PC-9 (cell line): ENCODE measurements around the gene IL22RA2. TPM values are rescaled to one million over a fixed set of nuclear protein-coding genes. Genes with fewer than 3 reads are reported as not detected.

Experiments used
- BruUV-seq: library from RNA; stranded (reverse); fragments of 400-500 nt; replicated peaks from 2 replicates; lab custom pipeline; 2021; lab: Mats Ljungman, UMichigan
- CTCF ChIA-PET: fragments of 300-600 bp; sonication (Branson Sonifier 250); formaldehyde crosslinking; loops from one replicate; lab custom pipeline; 2022; ENCODE audit warnings: antibody characterized with exemption; lab: Charles Lee
- POLR2A ChIA-PET: fragments of 300-600 bp; sonication (Branson Sonifier 250); formaldehyde crosslinking; loops from one replicate; lab custom pipeline; 2022; ENCODE audit warnings: antibody characterized with exemption; ENCODE audit not compliant: unreplicated experiment; lab: Charles Lee
- DNase-seq, 2 experiments: peaks; one replicate each; pipeline versions ENCODE4 v3.0.0 to v3.0.0-alpha.2; 2015 to 2022; ENCODE audit warnings: mixed read lengths in 1 of 2
- H2AFZ ChIP-seq: fragments of 200-600 bp; sonication (generic); 2 replicates; pipeline ENCODE4 v1.8.1; 2017; ENCODE audit warnings: antibody characterized with exemption
- H3F3A ChIP-seq: fragments of 200-600 bp; sonication (generic); 2 replicates; pipeline ENCODE4 v1.8.1; 2017; ENCODE audit warnings: antibody characterized with exemption, mild to moderate bottlenecking, low read depth; ENCODE audit not compliant: insufficient read depth
- H3K27ac ChIP-seq: fragments of 200-600 bp; sonication (generic); 2 replicates; pipeline ENCODE4 v1.6.1; 2016; ENCODE audit warnings: mixed run types
- H3K27me3 ChIP-seq: fragments of 200-600 bp; sonication (generic); 2 replicates; pipeline ENCODE4 v1.6.1; 2016; ENCODE audit warnings: low read depth, mixed run types; ENCODE audit not compliant: insufficient read depth
- H3K36me3 ChIP-seq: fragments of 200-600 bp; sonication (generic); 2 replicates; pipeline ENCODE4 v1.6.1; 2016; ENCODE audit warnings: low read depth, mixed run types
- H3K4me1 ChIP-seq: fragments of 200-600 bp; sonication (generic); replicated peaks from 2 replicates; pipeline ENCODE4 v1.6.1; 2016; ENCODE audit warnings: mixed run types; ENCODE audit not compliant: insufficient read depth
- H3K4me2 ChIP-seq: fragments of 200-600 bp; sonication (generic); 2 replicates; pipeline ENCODE4 v1.6.1; 2017; ENCODE audit warnings: mixed run types
- H3K4me3 ChIP-seq: fragments of 200-600 bp; sonication (generic); 2 replicates; pipeline ENCODE4 v1.6.1; 2016; ENCODE audit warnings: mixed run types
- H3K79me2 ChIP-seq: fragments of 200-600 bp; sonication (generic); 2 replicates; pipeline ENCODE4 v1.6.1; 2017; ENCODE audit warnings: low read depth, mixed run types
- H3K9me2 ChIP-seq: fragments of 200-600 bp; sonication (generic); 2 replicates; pipeline ENCODE4 v1.8.1; 2017; ENCODE audit warnings: mild to moderate bottlenecking; ENCODE audit not compliant: insufficient read depth
- H3K9me3 ChIP-seq: fragments of 200-600 bp; sonication (generic); 2 replicates; pipeline ENCODE4 v1.8.1; 2016; ENCODE audit warnings: low read depth; ENCODE audit not compliant: insufficient read depth
- H4K20me1 ChIP-seq: fragments of 200-600 bp; sonication (generic); 2 replicates; pipeline ENCODE4 v1.8.1; 2017; ENCODE audit not compliant: insufficient read depth
- CTCF ChIP-seq: fragments of 200-600 bp; sonication (generic); conservative IDR thresholded peaks from 2 replicates; pipeline ENCODE4 v1.6.1; 2017; ENCODE audit warnings: mixed run types, antibody characterized with exemption, mild to moderate bottlenecking, moderate library complexity
- EZH2 ChIP-seq: fragments of 200-600 bp; sonication (generic); IDR thresholded peaks from 2 replicates; pipeline ENCODE4 v1.8.0; 2017; ENCODE audit warnings: antibody characterized with exemption, low read depth
- intact Hi-C: fragments of 100-400 bp; cut with micrococcal nuclease; formaldehyde crosslinking; loops from one replicate; pipeline ENCODE4 v1.10.0; 2022; ENCODE audit not compliant: unreplicated experiment
- total RNA-seq: library from RNA; stranded (reverse); gene quantifications from 2 replicates; pipeline ENCODE4 v1.2.3, GENCODE V29; 2021

Gene IL22RA2
- total RNA-seq, 1 experiment from 2014 or later, result not detected

- H3K36me3 ChIP-seq, result peaks cover 63% of the 10 kb centered on the region
- POLR2A ChIA-PET, result no interaction called here
Observed at GRCh38 chr6:137201006-137201405, 27.6 kb upstream of the IL22RA2 start.

GRCh38 chr6:137200288-137200687, 26.8 kb upstream of the IL22RA2 start:
- no peak overlapping the region for H3K4me2 ChIP-seq
- no peak for DNase-seq
- H3K79me2 ChIP-seq, result no peaks in the 10 kb centered on the region
- no peak overlapping the region for H3K4me3 ChIP-seq
- no peaks in the 10 kb centered on the region for H3K4me1 ChIP-seq
- peaks cover 56% of the 10 kb centered on the region for H3K36me3 ChIP-seq
- no peak overlapping the region for H2AFZ ChIP-seq
- BruUV-seq, result no TSS peak
- no peaks in the 10 kb centered on the region for H3K9me2 ChIP-seq
- POLR2A ChIA-PET, result no interaction called here
- CTCF ChIA-PET, result interaction anchor here (0.7 kb wide), 1 partner anchor 14 kb away, joined by 4 read pairs; no protein-coding TSS in a partner anchor
- H3K9me3 ChIP-seq, result no peaks in the 10 kb centered on the region; the same call in 1 of the 2 replicates
- peaks cover 9% of the 10 kb centered on the region; the same call in 1 of the 2 replicates for H3F3A ChIP-seq
- no peaks in the 10 kb centered on the region for H4K20me1 ChIP-seq
- no peak overlapping the region for H3K27ac ChIP-seq
- TF ChIP-seq EZH2 (no peak), CTCF (no peak)
- H3K27me3 ChIP-seq, result no peaks in the 10 kb centered on the region
- intact Hi-C loops, result no loop called here

More at GRCh38 chr6:137201006-137201405, 27.6 kb upstream of the IL22RA2 start:
- H3K27me3 ChIP-seq, result no peaks in the 10 kb centered on the region
- no peak overlapping the region for H2AFZ ChIP-seq
- TF ChIP-seq CTCF, result no peak
- TF ChIP-seq EZH2, result no peak
- no TSS peak for BruUV-seq
- H3K4me1 ChIP-seq, result no peaks in the 10 kb centered on the region
- H3K9me3 ChIP-seq, result no peaks in the 10 kb centered on the region; the same call in 1 of the 2 replicates
- no peak overlapping the region for H3K4me3 ChIP-seq
- H3K27ac ChIP-seq, result no peak overlapping the region
- H3K9me2 ChIP-seq, result no peaks in the 10 kb centered on the region
- CTCF ChIA-PET, result no interaction called here
- no peaks in the 10 kb centered on the region for H4K20me1 ChIP-seq
- H3K4me2 ChIP-seq, result no peak overlapping the region
- intact Hi-C loops, result no loop called here
- H3K79me2 ChIP-seq, result no peaks in the 10 kb centered on the region
- H3F3A ChIP-seq, result peaks cover 9% of the 10 kb centered on the region; the same call in 1 of the 2 replicates
- no peak for DNase-seq

GRCh38 chr6:137197684-137198645, 24.5 kb upstream of the IL22RA2 start:
- no peak overlapping the region for H3K27ac ChIP-seq
- H4K20me1 ChIP-seq, result no peaks in the 10 kb centered on the region
- no peak for TF ChIP-seq CTCF
- no peak for TF ChIP-seq EZH2
- no peaks in the 10 kb centered on the region for H3K4me1 ChIP-seq
- BruUV-seq, result no TSS peak
- no peaks in the 10 kb centered on the region for H3K27me3 ChIP-seq
- no peaks in the 10 kb centered on the region; the same call in 1 of the 2 replicates for H3K9me3 ChIP-seq
- H3K9me2 ChIP-seq, result no peaks in the 10 kb centered on the region
- no peaks in the 10 kb centered on the region for H3K79me2 ChIP-seq
- no peak overlapping the region for H3K4me3 ChIP-seq
- no peak overlapping the region for H2AFZ ChIP-seq
- DNase-seq, result no peak
- CTCF ChIA-PET, result no interaction called here
- POLR2A ChIA-PET, result interaction anchor here (0.7 kb wide), 1 partner anchor 100 kb away, joined by 9 read pairs; no protein-coding TSS in a partner anchor
- H3F3A ChIP-seq, result peaks cover 9% of the 10 kb centered on the region; the same call in 1 of the 2 replicates
- peaks cover 34% of the 10 kb centered on the region for H3K36me3 ChIP-seq
- intact Hi-C loops, result no loop called here
- no peak overlapping the region for H3K4me2 ChIP-seq
